ENCODE data around the gene ERAP2. TPM values are rescaled to one million over a fixed set of nuclear protein-coding genes. Genes with fewer than 3 reads are reported as not detected.

ERAP2 gene
- total RNA-seq, 3 donors from 2014 or later: 16.1 to 44.8 (median 19.5) TPM

GRCh38 chr5:96922499-96923244 is 46.4 kb downstream of the ERAP2 start:
- no peaks in the 10 kb centered on the region for H3K4me1 ChIP-seq (ENCODE audit: low read depth)
- DNase-seq (no peak), ATAC-seq (no peak)
- H3K9me3 ChIP-seq: no peaks in the 10 kb centered on the region
- no peak for TF ChIP-seq CTCF (IDR thresholded peaks at IDR 0.05)
- intact Hi-C loops (cut with DNase I, micrococcal nuclease): no loop called here
- no peaks in the 10 kb centered on the region for H3K36me3 ChIP-seq (ENCODE audit: low read depth)
- no peak overlapping the region for H3K4me3 ChIP-seq

- DNase-seq (no peak), ATAC-seq (peak; percentile 27)
- intact Hi-C loops (cut with DNase I, micrococcal nuclease): no loop called here
- Histone ChIP-seq H3K36me3 (ENCODE audit: low read depth) (no peaks in the 10 kb centered on the region), H3K4me3 (no peak overlapping the region), H3K4me1 (ENCODE audit: low read depth) (no peaks in the 10 kb centered on the region), H3K9me3 (no peaks in the 10 kb centered on the region)
- no peak for TF ChIP-seq CTCF (IDR thresholded peaks at IDR 0.05)
Observed at GRCh38 chr5:96924016-96924443, 47.7 kb downstream of the ERAP2 start.

- intact Hi-C loops (cut with DNase I, micrococcal nuclease): no loop called here
- H3K4me1 ChIP-seq (ENCODE audit: low read depth): no peaks in the 10 kb centered on the region
- no peaks in the 10 kb centered on the region for H3K36me3 ChIP-seq (ENCODE audit: low read depth)
- no peak overlapping the region for H3K4me3 ChIP-seq
- DNase-seq: no peak
- no peak for ATAC-seq
- H3K9me3 ChIP-seq: no peaks in the 10 kb centered on the region
- TF ChIP-seq CTCF (IDR thresholded peaks at IDR 0.05): no peak
Observed at GRCh38 chr5:96926276-96926675, 50.0 kb downstream of the ERAP2 start.

- no peaks in the 10 kb centered on the region for H3K9me3 ChIP-seq
- DNase-seq: no peak
- no peaks in the 10 kb centered on the region for H3K36me3 ChIP-seq (ENCODE audit: low read depth)
- no peak for ATAC-seq
- H3K4me3 ChIP-seq: no peak overlapping the region
- no peak for TF ChIP-seq CTCF (IDR thresholded peaks at IDR 0.05)
- no peaks in the 10 kb centered on the region for H3K4me1 ChIP-seq (ENCODE audit: low read depth)
- intact Hi-C loops (cut with DNase I, micrococcal nuclease): no loop called here
Observed at GRCh38 chr5:96927008-96927407, 50.7 kb downstream of the ERAP2 start.

GRCh38 chr5:96928931-96929708 is 52.8 kb downstream of the ERAP2 start:
- Histone ChIP-seq H3K4me1 (ENCODE audit: low read depth) (peaks cover 17% of the 10 kb centered on the region), H3K9me3 (no peaks in the 10 kb centered on the region), H3K36me3 (ENCODE audit: low read depth) (no peaks in the 10 kb centered on the region), H3K4me3 (no peak overlapping the region)
- ATAC-seq: no peak
- no peak for DNase-seq
- TF ChIP-seq CTCF (IDR thresholded peaks at IDR 0.05): no peak
- intact Hi-C loops (cut with DNase I, micrococcal nuclease): no loop called here

Data from mucosa of descending colon (tissue), 3 donors.